SK-N-SH (cell line): ENCODE data around the gene ERMAP. TPM values are rescaled to one million over a fixed set of nuclear protein-coding genes. Genes with fewer than 3 reads are reported as not detected.

Experiments used
- CTCF ChIA-PET: fragments of 300-600, 350-600 bp; formaldehyde crosslinking; extraction: SDS; loops from one replicate; lab custom pipeline; 2021; lab: Yijun Ruan, JAX
- POLR2A ChIA-PET: fragments of 350-600 bp; sonication (Branson Sonifier 250); formaldehyde crosslinking; extraction: SDS; loops from one replicate; lab custom pipeline; 2020; ENCODE audit warnings: antibody characterized with exemption, inconsistent platforms; lab: Yijun Ruan, JAX
- DNase-seq: peaks from one replicate; pipeline ENCODE4 v3.0.0; 2012
- H2AFZ ChIP-seq: fragments of 200-600 bp; sonication (generic); 2 replicates; pipeline ENCODE4 v1.8.1; 2016; ENCODE audit warnings: antibody characterized with exemption, mild to moderate bottlenecking, low read depth
- H3F3A ChIP-seq: fragments of 200-600 bp; sonication (generic); replicated peaks from 2 replicates; pipeline ENCODE3; 2016; ENCODE audit warnings: antibody characterized with exemption, mild to moderate bottlenecking; ENCODE audit not compliant: insufficient read depth
- H3K27ac ChIP-seq, 2 experiments: fragments of 200-500 bp in 1 of 2; fragments of 200-600 bp in 1 of 2; sonication (Bioruptor generic) in 1 of 2; sonication (generic), shearing (Covaris generic) in 1 of 2; 2 replicates each; pipeline versions ENCODE4 v1.5.1 to v1.6.1; 2014 to 2016; ENCODE audit warnings: low read depth in 2 of 2, inconsistent platforms in 1 of 2, low read length in 1 of 2, mild to moderate bottlenecking in 1 of 2, mixed read lengths in 1 of 2
- H3K27me3 ChIP-seq: fragments of 200-600 bp; sonication (generic), shearing (Covaris generic); 2 replicates; pipeline ENCODE4 v1.6.1; 2016; ENCODE audit warnings: mixed run types; ENCODE audit not compliant: insufficient read depth
- H3K36me3 ChIP-seq, 2 experiments: fragments of 200-500 bp in 1 of 2; fragments of 200-600 bp in 1 of 2; sonication (Bioruptor generic) in 1 of 2; sonication (generic) in 1 of 2; replicated peaks in 1 of 2; 2 replicates each; pipeline versions ENCODE3 to v1.5.1; 2014 to 2016; ENCODE audit warnings: low read length in 1 of 2, mild to moderate bottlenecking in 1 of 2; ENCODE audit not compliant: insufficient read depth in 2 of 2, control insufficient read depth in 1 of 2
- H3K4me1 ChIP-seq, 2 experiments: fragments of 200-500 bp in 1 of 2; fragments of 200-600 bp in 1 of 2; sonication (Bioruptor generic) in 1 of 2; sonication (generic), shearing (Covaris generic) in 1 of 2; 2 replicates each; pipeline versions ENCODE4 v1.5.1 to v1.6.1; 2014 to 2016; ENCODE audit warnings: low read depth in 1 of 2, low read length in 1 of 2, mixed run types in 1 of 2; ENCODE audit not compliant: insufficient read depth in 2 of 2, control insufficient read depth in 1 of 2
- H3K4me2 ChIP-seq: fragments of 200-600 bp; sonication (generic), shearing (Covaris generic); 2 replicates; pipeline ENCODE4 v1.6.1; 2017; ENCODE audit warnings: mixed run types
- H3K4me3 ChIP-seq, 2 experiments: fragments of 200-500 bp in 1 of 2; fragments of 200-600 bp in 1 of 2; sonication (Bioruptor generic) in 1 of 2; sonication (generic), shearing (Covaris generic) in 1 of 2; 2 replicates each; pipeline versions ENCODE4 v1.5.1 to v1.8.1; 2014 to 2016; ENCODE audit warnings: low read depth in 2 of 2, inconsistent platforms in 1 of 2, low read length in 1 of 2, mild to moderate bottlenecking in 1 of 2, mixed read lengths in 1 of 2, moderate library complexity in 1 of 2
- H3K79me2 ChIP-seq: fragments of 200-600 bp; sonication (generic); 2 replicates; pipeline ENCODE4 v1.8.1; 2017; ENCODE audit warnings: mild to moderate bottlenecking; ENCODE audit not compliant: insufficient read depth
- H3K9ac ChIP-seq: fragments of 200-600 bp; sonication (generic); 2 replicates; pipeline ENCODE4 v1.6.1; 2017; ENCODE audit warnings: mixed run types
- H3K9me2 ChIP-seq: fragments of 200-600 bp; sonication (generic); 2 replicates; pipeline ENCODE4 v1.6.1; 2017; ENCODE audit warnings: mixed run types
- H3K9me3 ChIP-seq: fragments of 200-600 bp; sonication (generic); 2 replicates; pipeline ENCODE4 v1.6.1; 2017; ENCODE audit warnings: mixed run types, mild to moderate bottlenecking, moderate library complexity
- H4K20me1 ChIP-seq: fragments of 200-600 bp; sonication (generic); 2 replicates; pipeline ENCODE4 v1.6.1; 2017; ENCODE audit warnings: mild to moderate bottlenecking, mixed run types; ENCODE audit not compliant: insufficient read depth
- EZH2phosphoT487 ChIP-seq: fragments of 200-600 bp; sonication (generic); IDR thresholded peaks from 2 replicates; pipeline ENCODE4 v1.6.1; 2017; ENCODE audit warnings: low read depth, mixed run types, mild to moderate bottlenecking, antibody characterized with exemption, moderate library complexity, borderline replicate concordance
- MAX ChIP-seq: IDR thresholded peaks from 2 replicates; pipeline ENCODE4 v1.4.0; 2012; ENCODE audit warnings: low read depth
- NFIC ChIP-seq: IDR thresholded peaks from 2 replicates; pipeline ENCODE4 v1.4.0; 2012; ENCODE audit warnings: borderline replicate concordance
- POLR2AphosphoS5 ChIP-seq: IDR thresholded peaks from 2 replicates; pipeline ENCODE4 v1.6.1; 2012; ENCODE audit warnings: low read depth, low read length
- RCOR1 ChIP-seq: fragments of 150-350 bp; IDR thresholded peaks from 2 replicates; pipeline ENCODE4 v1.6.1; 2017; ENCODE audit warnings: antibody characterized with exemption, low read length
- REST ChIP-seq: IDR thresholded peaks from 2 replicates; pipeline ENCODE4 v1.6.1; 2012; ENCODE audit warnings: mild to moderate bottlenecking, low read depth, low read length, moderate library complexity
- RFX5 ChIP-seq: IDR thresholded peaks from 2 replicates; pipeline ENCODE4 v1.6.1; 2012; ENCODE audit warnings: mild to moderate bottlenecking, improper control_type of control experiment, low read length
- SMC3 ChIP-seq: IDR thresholded peaks from 2 replicates; pipeline ENCODE4 v1.6.1; 2012; ENCODE audit warnings: low read depth, low read length, improper control_type of control experiment
- TEAD4 ChIP-seq: IDR thresholded peaks from 2 replicates; pipeline ENCODE4 v1.4.0; 2012; ENCODE audit warnings: mild to moderate bottlenecking, borderline replicate concordance; ENCODE audit not compliant: insufficient read depth
- USF2 ChIP-seq: fragments of 150-350 bp; IDR thresholded peaks from 2 replicates; pipeline ENCODE4 v1.6.1; 2017; ENCODE audit warnings: antibody characterized with exemption, low read length, low read depth, borderline replicate concordance
- YY1 ChIP-seq: IDR thresholded peaks from 2 replicates; pipeline ENCODE4 v1.4.0; 2012; ENCODE audit warnings: low read depth, mild to moderate bottlenecking
- WGBS: methylation state at CpG from one replicate; pipeline ENCODE4 v1.1.6; 2017; ENCODE audit warnings: low lambda C conversion rate; 5-methylcytosine and 5-hydroxymethylcytosine counted together
- polyA plus RNA-seq, 3 experiments: library from polyadenylated mRNA; depleted of rRNA; stranded (reverse); fragments of >200 nt; gene quantifications; 2 replicates each; pipeline ENCODE4 v1.2.3, GENCODE V29; 2012

ERMAP gene
- polyA plus RNA-seq, 1 of the 3 experiments (the other 2 are of a cell fraction): 10.4 TPM

GRCh38 chr1:42847721-42848460 is 31.0 kb downstream of the ERMAP start:
- Histone ChIP-seq H3K4me3 (peak overlapping the region; percentile 64 to 73), H3K27ac (no peak overlapping the region)
- CTCF ChIA-PET: interaction anchor here (0.6 to 3.3 kb wide), 8 partner anchors 12 to 676 kb away, joined by 3 to 16 read pairs (median 4); no protein-coding TSS in a partner anchor

GRCh38 chr1:42848823-42849537 is 32.1 kb downstream of the ERMAP start:
- 90% methylated on average over 2 of the region's 2 CpGs for WGBS
- peaks cover 5% of the 10 kb centered on the region for H3F3A ChIP-seq
- no peaks in the 10 kb centered on the region for H3K9me3 ChIP-seq
- no peak overlapping the region for H2AFZ ChIP-seq
- POLR2A ChIA-PET: interaction anchor here (0.6 kb wide), 1 partner anchor 126 kb away, joined by 5 read pairs; no protein-coding TSS in a partner anchor
- H3K4me1 ChIP-seq: peaks cover 0 to 11% of the 10 kb centered on the region in 2 experiments; a peak in 2 of 4 replicates
- CTCF ChIA-PET: interaction anchor here (1.2 to 3.3 kb wide), 3 partner anchors 14 to 224 kb away, joined by 4 to 16 read pairs (median 5); no protein-coding TSS in a partner anchor
- no peak overlapping the region for H3K9ac ChIP-seq
- no peak for DNase-seq
- H3K4me2 ChIP-seq: no peak overlapping the region
- no peaks in the 10 kb centered on the region for H3K27me3 ChIP-seq
- no peaks in the 10 kb centered on the region for H3K9me2 ChIP-seq
- no peaks in the 10 kb centered on the region for H4K20me1 ChIP-seq
- H3K27ac ChIP-seq: no peak overlapping the region
- TF ChIP-seq POLR2AphosphoS5 (no peak), RFX5 (no peak), MAX (no peak), SMC3 (no peak), USF2 (no peak), YY1 (no peak), TEAD4 (no peak), REST (no peak), EZH2phosphoT487 (no peak), NFIC (no peak)
- TF ChIP-seq, all 33 proteins: peak for 0
- no peak overlapping the region for H3K4me3 ChIP-seq
- H3K36me3 ChIP-seq: peaks cover 16 to 22% of the 10 kb centered on the region in 2 experiments
- H3K79me2 ChIP-seq: peaks cover 26% of the 10 kb centered on the region; the same call in 1 of the 2 replicates

More at GRCh38 chr1:42847721-42848460, 31.0 kb downstream of the ERMAP start:
- no peak for DNase-seq
- Histone ChIP-seq H3K9me3 (no peaks in the 10 kb centered on the region), H3K9me2 (no peaks in the 10 kb centered on the region), H3K27me3 (no peaks in the 10 kb centered on the region), H3K4me1 (peaks cover 0 to 11% of the 10 kb centered on the region in 2 experiments; a peak in 2 of 4 replicates), H3K9ac (no peak overlapping the region), H3K4me2 (peak overlapping the region; percentile 77), H3K79me2 (peaks cover 26% of the 10 kb centered on the region; the same call in 1 of the 2 replicates), H3F3A (peaks cover under 1% of the 10 kb centered on the region), H2AFZ (no peak overlapping the region), H3K36me3 (peaks cover 13 to 25% of the 10 kb centered on the region in 2 experiments), H4K20me1 (no peaks in the 10 kb centered on the region)
- WGBS: 67% methylated on average over 6 of the region's 6 CpGs
- no peak for TF ChIP-seq RCOR1
- POLR2A ChIA-PET: no interaction called here
